ENCODE results near the gene ADORA1.

ADORA1 gene

GRCh38 chr1:203124011-203124410 is 3.5 kb upstream of the ADORA1 start:
- DNase-seq = no peak

DNA sequence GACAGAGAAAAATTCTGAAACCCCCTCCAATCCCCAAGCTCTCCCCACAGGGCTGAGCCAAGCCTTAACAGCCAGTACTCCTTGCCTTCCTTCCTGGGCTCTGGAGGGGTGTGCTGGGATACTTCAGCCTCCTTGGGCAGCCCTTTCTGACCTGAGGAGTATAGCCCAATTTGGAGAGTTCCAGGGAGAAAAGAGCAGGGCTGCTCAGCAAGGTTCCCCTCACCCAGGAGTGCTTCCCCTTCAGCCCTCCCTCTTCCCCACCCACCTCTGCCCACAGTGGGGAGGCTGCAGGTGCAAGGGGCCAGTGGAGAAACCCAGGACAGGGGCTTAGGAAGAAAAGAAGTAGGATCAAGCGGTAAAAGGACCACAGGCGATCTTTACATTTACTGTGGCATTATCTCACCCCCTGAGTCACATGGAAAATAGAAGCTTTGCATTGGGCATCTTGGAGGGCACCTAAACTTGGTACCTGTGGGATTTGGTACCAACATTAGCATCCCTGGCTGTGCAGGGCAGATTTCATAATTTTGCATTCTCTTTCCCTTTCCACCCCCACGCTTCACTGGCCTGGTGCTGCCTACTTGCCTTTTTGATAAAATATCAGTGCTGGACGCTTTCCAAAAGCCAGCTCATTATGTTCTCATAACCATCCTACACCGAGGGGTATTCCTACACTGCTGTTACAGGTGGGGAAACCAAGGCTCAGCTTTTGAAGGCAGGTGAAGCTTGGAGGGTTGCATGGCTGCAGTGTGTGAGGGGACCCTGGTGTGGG is 2.8 kb upstream of the ADORA1 start:
- no peak for DNase-seq

GRCh38 chr1:203126151-203126865 is 1.2 kb upstream of the ADORA1 start:
- DNase-seq = peak; percentile 72 to 75

DNA sequence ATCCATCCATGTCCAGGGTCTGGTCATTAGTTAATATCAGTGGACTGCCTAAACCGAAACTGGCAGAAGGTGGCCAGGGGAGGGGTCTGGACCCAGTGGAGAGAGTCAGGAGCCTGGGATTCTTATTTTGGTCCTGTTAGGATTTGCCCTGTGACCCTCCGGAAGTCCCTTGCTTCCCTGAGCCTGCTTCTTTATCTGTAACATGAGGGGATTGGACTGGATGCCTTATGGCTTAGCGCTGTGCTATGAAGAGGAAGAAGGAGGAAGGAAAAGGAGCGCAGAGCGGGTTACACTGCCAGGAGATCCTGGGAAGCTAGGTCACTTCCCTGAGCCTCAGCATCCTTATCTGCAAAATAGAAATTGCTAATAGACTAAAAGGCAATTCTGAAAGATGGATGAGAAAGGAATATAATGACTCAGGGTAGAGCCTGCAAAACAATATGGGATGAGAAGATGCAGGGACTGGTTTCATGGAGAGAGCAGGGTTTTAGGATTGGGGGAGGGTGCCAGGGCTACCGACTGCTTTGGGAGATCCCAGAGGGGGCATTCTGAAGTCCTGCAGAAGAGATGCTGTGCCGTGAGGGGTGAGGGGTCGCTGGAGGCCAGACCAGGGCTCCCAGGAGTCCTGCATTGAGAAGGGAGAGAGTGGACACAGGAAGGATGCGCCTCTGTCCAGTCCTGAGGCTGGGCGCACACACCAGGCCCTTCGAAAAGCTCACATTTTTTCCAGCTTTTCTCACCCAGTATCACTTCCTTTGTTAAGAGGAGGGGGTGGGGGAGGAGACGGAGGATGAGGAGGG is 460 bp upstream of the ADORA1 start:
- DNase-seq = no peak

DNA sequence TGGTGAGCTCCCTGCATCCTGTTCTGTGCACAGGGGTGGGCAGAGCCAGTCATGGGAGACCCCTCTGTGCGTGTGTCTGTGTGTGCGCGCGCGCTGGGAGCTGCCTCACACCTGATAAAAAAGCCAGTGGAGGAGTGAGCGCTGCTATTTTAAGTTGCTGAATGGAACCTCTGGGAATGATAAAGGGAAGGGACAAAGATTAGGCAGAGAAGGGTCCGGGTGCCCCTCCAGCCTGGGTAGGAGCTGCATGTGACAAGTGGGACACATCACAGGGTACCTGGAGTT is 847 bp downstream of the ADORA1 start:
- DNase-seq = no peak

GRCh38 chr1:203128716-203129500 is 1.4 kb downstream of the ADORA1 start:
- DNase-seq = no peak

GRCh38 chr1:203129501-203130231 is 2.1 kb downstream of the ADORA1 start:
- peak; percentile 25 to 34 for DNase-seq

GRCh38 chr1:203130358-203130985 is 2.9 kb downstream of the ADORA1 start:
- no peak for DNase-seq

- DNase-seq = no peak
Measured at GRCh38 chr1:203131548-203132200, 4.1 kb downstream of the ADORA1 start.

DNA sequence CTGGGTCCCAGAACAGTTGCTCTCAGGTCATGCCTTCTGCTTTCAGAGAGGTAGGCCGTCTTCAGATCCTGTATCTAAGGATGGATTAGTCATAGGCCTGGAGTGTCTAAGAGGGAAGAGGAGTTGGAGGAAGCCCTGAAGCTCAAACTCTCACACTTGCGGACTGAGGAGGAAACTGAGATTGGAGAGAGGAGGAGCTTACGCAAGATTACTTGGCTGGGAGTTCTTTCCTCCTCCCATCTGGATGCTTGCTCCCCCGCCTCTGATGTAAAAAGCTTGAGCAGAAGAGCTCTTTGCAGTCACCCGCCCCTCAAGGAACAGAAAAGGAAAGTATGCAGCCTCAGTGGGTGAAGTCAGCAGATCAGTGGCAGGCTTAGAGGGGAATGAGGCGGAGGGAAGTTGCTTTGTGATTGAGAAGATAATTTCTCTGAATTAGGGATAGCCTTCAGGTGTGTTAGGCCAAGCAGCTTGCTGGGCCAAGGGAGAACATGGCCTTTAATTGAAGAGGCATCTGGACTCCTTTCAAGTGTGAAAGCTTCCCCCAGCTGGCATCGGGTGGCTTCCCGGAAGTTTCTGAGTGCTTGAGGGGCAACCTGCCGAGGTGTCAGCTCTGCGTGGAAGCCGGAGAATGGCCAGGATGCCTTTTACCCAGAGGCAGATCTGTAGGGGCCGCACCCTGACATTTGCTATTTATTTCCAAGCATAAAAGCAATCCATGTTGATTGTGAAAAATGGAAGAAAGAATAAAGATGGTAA is 6.6 kb downstream of the ADORA1 start:
- peak; percentile 69 to 91 for DNase-seq

- DNase-seq = peak; percentile 39 to 69
Measured at GRCh38 chr1:203135636-203136305, 8.2 kb downstream of the ADORA1 start.

GRCh38 chr1:203136409-203137042 is 9.0 kb downstream of the ADORA1 start:
- no peak for DNase-seq

- DNase-seq = no peak
Measured at GRCh38 chr1:203137324-203137723, 9.8 kb downstream of the ADORA1 start.

DNA sequence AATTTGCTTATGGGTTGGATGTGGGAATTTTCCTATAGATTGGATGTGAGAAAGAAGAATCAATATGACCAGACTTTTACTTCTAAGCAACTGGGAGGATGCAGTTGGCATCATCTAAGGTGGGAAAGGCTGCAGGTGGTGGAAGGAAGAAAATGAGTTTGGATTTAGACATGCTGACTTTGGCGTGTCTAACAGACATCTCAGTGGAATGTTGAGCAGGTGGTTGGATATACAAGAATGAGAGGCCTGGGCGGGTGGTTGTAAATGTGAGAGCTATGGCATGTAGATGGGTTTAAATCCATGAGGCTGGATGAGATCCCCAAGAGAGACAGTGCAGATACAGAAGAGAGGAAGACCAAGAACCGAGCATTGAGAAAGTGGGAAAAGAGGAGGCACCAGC is 10.5 kb downstream of the ADORA1 start:
- no peak for DNase-seq

- no peak for DNase-seq
Measured at GRCh38 chr1:203139976-203140475, 12.5 kb downstream of the ADORA1 start.

DNA sequence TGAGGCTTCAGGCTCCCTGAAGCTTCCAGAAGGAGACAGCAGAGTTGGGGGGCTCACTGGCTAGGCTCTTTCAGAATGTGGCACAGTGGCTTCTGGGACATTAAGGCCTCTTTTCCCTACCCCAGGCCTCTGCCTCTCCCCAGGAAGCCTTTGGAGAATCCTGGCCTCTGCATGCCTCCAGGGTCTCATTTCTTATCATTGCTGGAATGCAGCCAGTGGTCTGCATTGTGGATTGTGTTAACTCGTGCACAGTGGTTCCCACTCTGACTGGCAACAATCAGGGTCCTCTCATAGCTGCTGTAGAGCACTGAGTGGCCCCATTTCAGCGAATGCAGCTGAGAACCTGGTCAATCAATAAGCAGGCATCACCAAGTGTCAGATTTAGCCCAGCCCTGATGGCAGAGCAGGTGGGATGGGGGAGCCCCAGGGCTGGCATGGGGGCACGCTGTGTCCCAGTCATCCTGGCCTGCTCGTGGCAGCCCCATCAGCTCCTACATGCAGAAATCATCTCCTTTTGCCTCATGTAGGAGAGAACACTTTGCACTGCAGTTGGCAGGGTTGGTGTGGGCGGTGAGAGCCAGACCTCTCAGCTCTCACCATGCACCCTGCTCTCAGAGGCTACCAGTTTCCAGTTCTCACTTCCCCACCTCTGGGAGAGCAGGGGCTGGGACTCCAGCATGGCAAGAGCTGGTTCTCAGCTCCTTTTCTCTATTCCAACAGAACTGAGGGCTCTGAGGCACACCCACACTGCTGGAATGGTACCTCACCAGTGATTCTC is 13.4 kb downstream of the ADORA1 start:
- DNase-seq = peak; percentile 31 to 60

GRCh38 chr1:203142124-203142523 is 14.6 kb downstream of the ADORA1 start:
- DNase-seq = no peak

GRCh38 chr1:203142684-203143408 is 15.3 kb downstream of the ADORA1 start:
- DNase-seq = no peak

Measured in inflammatory macrophage treated with lipopolysaccharide for 1 hour (primary cell).